ENCODE measurements around the gene IRF8. TPM values are rescaled to one million over a fixed set of nuclear protein-coding genes. Genes with fewer than 3 reads are reported as not detected.

The IRF8 gene
- total and polyA plus RNA-seq, 2 of the 4 experiments (the other 2 are of a cell fraction): not detected

DNA sequence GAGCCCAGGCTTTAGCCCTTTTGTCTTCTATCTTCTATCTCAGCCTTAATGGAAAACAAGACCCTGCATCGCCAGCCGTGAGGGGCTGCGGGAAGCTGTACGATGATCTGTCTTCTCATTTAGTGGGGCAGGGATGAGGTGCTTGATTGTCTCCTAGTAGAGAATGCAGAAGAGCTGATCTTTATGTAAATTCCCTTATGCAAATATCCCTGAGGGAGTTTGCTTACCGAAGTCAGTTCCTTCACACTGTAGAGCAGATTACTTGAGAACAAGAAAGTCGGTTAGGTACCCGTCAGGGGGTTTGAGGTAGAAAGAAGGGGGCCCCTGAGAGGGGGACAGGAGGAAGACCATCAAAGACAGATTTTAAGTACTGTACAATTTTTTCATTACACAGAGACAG, 66.2 kb downstream of the IRF8 start:
- no peak overlapping the region for H3K9ac ChIP-seq (ENCODE audit: low read depth, low read length)
- H3K4me2 ChIP-seq (ENCODE audit: low read depth, low read length): no peak overlapping the region
- no peak overlapping the region for H3K4me3 ChIP-seq (ENCODE audit: insufficient read depth, low read depth, low read length)
- dilution Hi-C loops (cut with HindIII; ENCODE audit: low sequenced_read_pairs, unreplicated experiment): no loop called here
- H3K23ac ChIP-seq (ENCODE audit: low read depth, low read length): no peak overlapping the region
- H4K20me1 ChIP-seq (ENCODE audit: insufficient read depth, low read length): no peaks in the 10 kb centered on the region
- no TSS peak for BruUV-seq (replicated peaks)
- no CpG with 5 or more reads among the region's 7 CpGs for WGBS, 2 experiments (ENCODE audit: extremely low coverage in 2 of 2, insufficient read length in 1 of 2)
- no peak overlapping the region for H2BK120ac ChIP-seq (ENCODE audit: low read depth, low read length)
- no peak overlapping the region for H4K5ac ChIP-seq (ENCODE audit: low read depth, low read length)
- H3K56ac ChIP-seq (ENCODE audit: extremely low read depth, insufficient read depth, low read length): no peak overlapping the region
- TF ChIP-seq NFE2L2 (IDR thresholded peaks at IDR 0.05; ENCODE audit: low read depth, low read length) (no peak), RFX5 (IDR thresholded peaks at IDR 0.05; ENCODE audit: low read depth, low read length) (no peak), RCOR1 (IDR thresholded peaks at IDR 0.05; ENCODE audit: insufficient replicate concordance, low read length) (no peak), SMC3 (IDR thresholded peaks at IDR 0.05; ENCODE audit: low read depth, low read length) (no peak), FOS (IDR thresholded peaks at IDR 0.05; ENCODE audit: low read depth, low read length) (no peak), POLR2A (IDR thresholded peaks at IDR 0.05; ENCODE audit: low read depth, low read length) (no peak), RAD21 (IDR thresholded peaks at IDR 0.05; ENCODE audit: low read length) (no peak), CHD1 (IDR thresholded peaks at IDR 0.05; ENCODE audit: low read depth, low read length) (no peak), BHLHE40 (IDR thresholded peaks at IDR 0.05; ENCODE audit: low read depth, low read length) (no peak), MAFK (IDR thresholded peaks at IDR 0.05; ENCODE audit: low read depth, low read length) (no peak), MXI1 (IDR thresholded peaks at IDR 0.05; ENCODE audit: borderline replicate concordance, low read depth, low read length) (no peak), CTCF (conservative IDR thresholded peaks at IDR 0.05; ENCODE audit: low read depth, low read length) (no peak), MAZ (IDR thresholded peaks at IDR 0.05; ENCODE audit: borderline replicate concordance, low read depth, low read length) (no peak), ELK1 (IDR thresholded peaks at IDR 0.05; ENCODE audit: borderline replicate concordance, low read depth, low read length) (no peak)
- TF ChIP-seq, protein P1, sequence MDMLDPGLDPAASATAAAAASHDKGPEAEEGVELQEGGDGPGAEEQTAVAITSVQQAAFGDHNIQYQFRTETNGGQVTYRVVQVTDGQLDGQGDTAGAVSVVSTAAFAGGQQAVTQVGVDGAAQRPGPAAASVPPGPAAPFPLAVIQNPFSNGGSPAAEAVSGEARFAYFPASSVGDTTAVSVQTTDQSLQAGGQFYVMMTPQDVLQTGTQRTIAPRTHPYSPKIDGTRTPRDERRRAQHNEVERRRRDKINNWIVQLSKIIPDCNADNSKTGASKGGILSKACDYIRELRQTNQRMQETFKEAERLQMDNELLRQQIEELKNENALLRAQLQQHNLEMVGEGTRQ (IDR thresholded peaks at IDR 0.05; ENCODE audit: low read depth, low read length): no peak
- no peak overlapping the region for H4K91ac ChIP-seq (ENCODE audit: insufficient read depth, low read depth, low read length)
- H2AK5ac ChIP-seq (ENCODE audit: low read depth, low read length): no peak overlapping the region
- H3K27me3 ChIP-seq (ENCODE audit: control insufficient read depth, insufficient read depth, low read length): peaks cover 64% of the 10 kb centered on the region
- CTCF ChIA-PET: no interaction called here
- H3K14ac ChIP-seq (replicated peaks; ENCODE audit: low read depth, low read length): no peak overlapping the region
- no peak overlapping the region for H2BK20ac ChIP-seq (ENCODE audit: low read depth, low read length)
- H3K79me1 ChIP-seq (ENCODE audit: low read depth in 1 of 2, low read length in 2 of 2): no peaks in the 10 kb centered on the region
- no peak overlapping the region for H2BK15ac ChIP-seq (ENCODE audit: low read depth, low read length)
- no peak overlapping the region for H3K18ac ChIP-seq (ENCODE audit: low read depth, low read length)
- no peak overlapping the region for H3K4ac ChIP-seq (ENCODE audit: low read depth, low read length)
- H4K8ac ChIP-seq (ENCODE audit: low read depth in 2 of 2, low read length in 2 of 2): no peak overlapping the region
- ATAC-seq (ENCODE audit: low read depth) (no peak), DNase-seq (no peak)
- no peak overlapping the region for H3K27ac ChIP-seq (ENCODE audit: insufficient read depth, low read length)
- no peaks in the 10 kb centered on the region for H3K36me3 ChIP-seq (ENCODE audit: control insufficient read depth, insufficient read depth, low read length)
- H3K4me1 ChIP-seq (ENCODE audit: control insufficient read depth, insufficient read depth, low read length): peaks cover 6% of the 10 kb centered on the region; the same call in 1 of the 2 replicates
- POLR2A ChIA-PET (ENCODE audit: unreplicated experiment): no interaction called here
- no peak overlapping the region for H2AK9ac ChIP-seq (replicated peaks; ENCODE audit: low read depth, low read length, poor library complexity)
- in situ Hi-C loops (cut with MboI; ENCODE audit: low sequenced_read_pairs): no loop called here
- no peak overlapping the region for H2AFZ ChIP-seq (replicated peaks; ENCODE audit: low read length, poor library complexity)
- no peaks in the 10 kb centered on the region for H3K9me1 ChIP-seq (ENCODE audit: insufficient read depth, low read length)
- intact Hi-C loops (cut with micrococcal nuclease): no loop called here
- peaks cover 2% of the 10 kb centered on the region; the same call in 1 of the 2 replicates for H3K9me3 ChIP-seq (ENCODE audit: control insufficient read depth, insufficient read depth, low read length)
- H2BK5ac ChIP-seq (ENCODE audit: low read depth, low read length, poor library complexity, severe bottlenecking): no peak overlapping the region
